Smooth muscle cell (in vitro differentiated cells): Measurements from ENCODE around the gene LGALS1. TPM values are rescaled to one million over a fixed set of nuclear protein-coding genes. Genes with fewer than 3 reads are reported as not detected.
"Not testable (repeated sequence)": the region's sequence is repeated elsewhere in the genome, so short reads cannot be mapped to it uniquely, and the experiment has no call there.

Source experiments
- DNase-seq: peaks from one replicate; lab custom pipeline; 2025; ENCODE audit not compliant: unreplicated experiment; lab: John Stamatoyannopoulos, UW
- H2AFZ ChIP-seq: fragments of 200-600 bp; sonication (generic); 2 replicates; pipeline ENCODE4 v1.6.0; 2016; ENCODE audit warnings: antibody characterized with exemption, low read depth, mild to moderate bottlenecking
- H3F3A ChIP-seq: fragments of 200-600 bp; sonication (generic); 2 replicates; pipeline ENCODE4 v1.6.0; 2017; ENCODE audit warnings: antibody characterized with exemption, low read depth
- H3K27ac ChIP-seq: fragments of 200-600 bp; sonication (generic); 2 replicates; pipeline ENCODE4 v1.5.1; 2016; ENCODE audit warnings: low read depth, mild to moderate bottlenecking
- H3K27me3 ChIP-seq: fragments of 200-600 bp; sonication (generic); 2 replicates; pipeline ENCODE4 v1.6.1; 2016; ENCODE audit warnings: low read depth, mild to moderate bottlenecking
- H3K36me3 ChIP-seq: fragments of 200-600 bp; sonication (generic); 2 replicates; pipeline ENCODE4 v1.5.1; 2016; ENCODE audit warnings: low read depth
- H3K4me1 ChIP-seq: fragments of 200-600 bp; sonication (generic); 2 replicates; pipeline ENCODE4 v1.5.1; 2016; ENCODE audit warnings: low read depth
- H3K4me2 ChIP-seq: fragments of 200-600 bp; sonication (generic); 2 replicates; pipeline ENCODE4 v1.6.0; 2016; ENCODE audit warnings: mild to moderate bottlenecking
- H3K4me3 ChIP-seq: fragments of 200-600 bp; sonication (generic); 2 replicates; pipeline ENCODE4 v1.5.1; 2016; ENCODE audit warnings: mild to moderate bottlenecking
- H3K79me2 ChIP-seq: fragments of 200-600 bp; sonication (generic); 2 replicates; pipeline ENCODE4 v1.6.0; 2016; ENCODE audit warnings: low read depth, mild to moderate bottlenecking
- H3K9ac ChIP-seq: fragments of 200-600 bp; sonication (generic); 2 replicates; pipeline ENCODE4 v1.6.0; 2016; ENCODE audit warnings: low read depth
- H3K9me3 ChIP-seq: fragments of 200-600 bp; sonication (generic); replicated peaks from 2 replicates; pipeline ENCODE4 v1.5.1; 2016; ENCODE audit warnings: low read depth
- H4K20me1 ChIP-seq: fragments of 200-600 bp; sonication (generic); 2 replicates; pipeline ENCODE4 v1.6.0; 2016; ENCODE audit warnings: low read depth
- WGBS: methylation state at CpG from one replicate; pipeline ENCODE4 v1.1.7; 2016; ENCODE audit warnings: low lambda C conversion rate; 5-methylcytosine and 5-hydroxymethylcytosine counted together
- polyA plus RNA-seq: library from polyadenylated mRNA; unstranded; fragments of >200 nt; fragmentation: Nextera tagmentation; extraction: Ambion mirVana; gene quantifications from 2 replicates; pipeline ENCODE4 v1.2.1, GENCODE V29; 2016
- total RNA-seq: library from RNA; depleted of rRNA; stranded (reverse); fragments of >200 nt; gene quantifications from 2 replicates; pipeline ENCODE4 v1.2.3, GENCODE V29; 2014
- TF ChIP-seq, protein P1 (sequence below): fragments of 200-600 bp; sonication (generic); IDR thresholded peaks from 2 replicates; pipeline ENCODE4 v1.5.1; 2017; ENCODE audit warnings: borderline replicate concordance, mild to moderate bottlenecking, antibody characterized with exemption; ENCODE audit not compliant: insufficient read depth, poor library complexity, severe bottlenecking

LGALS1 gene
- total and polyA plus RNA-seq, 2 experiments from 2014 or later: 5,079 to 5,332 TPM

DNA sequence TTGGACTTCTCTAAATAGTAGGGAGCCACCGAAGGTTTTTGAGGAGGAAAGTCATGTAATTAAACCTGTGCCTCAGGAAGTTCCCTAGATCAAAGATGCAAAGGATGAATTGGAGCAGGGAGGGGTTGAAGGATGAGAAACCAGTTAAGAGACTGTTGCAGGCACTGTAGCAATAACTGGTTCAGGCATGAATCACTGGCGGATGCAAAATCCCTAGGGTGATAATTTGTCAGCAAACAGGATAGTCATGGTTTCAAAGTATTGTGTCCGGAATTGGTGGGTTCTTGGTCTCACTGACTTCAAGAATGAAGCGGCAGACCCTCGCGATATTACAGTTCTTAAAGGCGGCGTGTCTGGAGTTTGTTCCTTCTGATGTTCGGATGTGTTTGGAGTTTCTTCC, 41.3 kb downstream of the LGALS1 start:
- no peak overlapping the region for H3K4me3 ChIP-seq
- H3K9ac ChIP-seq: no peak overlapping the region
- H3K27me3 ChIP-seq: no peaks in the 10 kb centered on the region
- H2AFZ ChIP-seq: no peak overlapping the region
- H3K9me3 ChIP-seq: no peaks in the 10 kb centered on the region
- 83% methylated on average over 9 of the region's 9 CpGs for WGBS
- no peaks in the 10 kb centered on the region for H3K4me1 ChIP-seq
- H3K4me2 ChIP-seq: peak overlapping the region; percentile 26
- TF ChIP-seq, protein P1, sequence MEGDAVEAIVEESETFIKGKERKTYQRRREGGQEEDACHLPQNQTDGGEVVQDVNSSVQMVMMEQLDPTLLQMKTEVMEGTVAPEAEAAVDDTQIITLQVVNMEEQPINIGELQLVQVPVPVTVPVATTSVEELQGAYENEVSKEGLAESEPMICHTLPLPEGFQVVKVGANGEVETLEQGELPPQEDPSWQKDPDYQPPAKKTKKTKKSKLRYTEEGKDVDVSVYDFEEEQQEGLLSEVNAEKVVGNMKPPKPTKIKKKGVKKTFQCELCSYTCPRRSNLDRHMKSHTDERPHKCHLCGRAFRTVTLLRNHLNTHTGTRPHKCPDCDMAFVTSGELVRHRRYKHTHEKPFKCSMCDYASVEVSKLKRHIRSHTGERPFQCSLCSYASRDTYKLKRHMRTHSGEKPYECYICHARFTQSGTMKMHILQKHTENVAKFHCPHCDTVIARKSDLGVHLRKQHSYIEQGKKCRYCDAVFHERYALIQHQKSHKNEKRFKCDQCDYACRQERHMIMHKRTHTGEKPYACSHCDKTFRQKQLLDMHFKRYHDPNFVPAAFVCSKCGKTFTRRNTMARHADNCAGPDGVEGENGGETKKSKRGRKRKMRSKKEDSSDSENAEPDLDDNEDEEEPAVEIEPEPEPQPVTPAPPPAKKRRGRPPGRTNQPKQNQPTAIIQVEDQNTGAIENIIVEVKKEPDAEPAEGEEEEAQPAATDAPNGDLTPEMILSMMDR: no peak
- peak overlapping the region; percentile 72 for H3K27ac ChIP-seq
- no peaks in the 10 kb centered on the region for H3K36me3 ChIP-seq
- H3K79me2 ChIP-seq: no peaks in the 10 kb centered on the region
- no peaks in the 10 kb centered on the region for H3F3A ChIP-seq
- DNase-seq: no peak
- peaks cover 10% of the 10 kb centered on the region for H4K20me1 ChIP-seq

DNA sequence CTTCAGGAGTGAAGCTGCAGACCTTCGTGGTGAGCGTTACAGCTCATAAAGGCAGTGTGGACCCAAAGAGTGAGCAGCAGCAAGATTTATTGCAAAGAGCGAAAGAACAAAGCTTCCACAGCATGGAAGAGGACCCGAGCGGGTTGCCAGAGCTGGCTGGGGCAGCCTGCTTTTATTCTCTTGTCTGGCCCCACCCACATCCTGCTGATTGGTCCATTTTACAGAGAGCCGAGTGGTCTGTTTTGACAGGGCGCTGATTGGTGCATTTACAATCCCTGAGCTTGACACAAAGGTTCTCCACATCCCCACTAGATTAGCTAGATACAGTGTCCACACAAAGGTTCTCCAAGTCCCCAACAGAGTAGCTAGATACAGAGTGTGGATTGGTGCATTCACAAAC, 41.8 kb downstream of the LGALS1 start:
- DNase-seq, H3K79me2 ChIP-seq, H3F3A ChIP-seq, H3K4me1 ChIP-seq, H2AFZ ChIP-seq, H3K4me3 ChIP-seq, H3K27me3 ChIP-seq, H3K9me3 ChIP-seq, H3K9ac ChIP-seq, H3K36me3 ChIP-seq: not testable (repeated sequence)
- WGBS: 87% methylated on average over 7 of the region's 7 CpGs
- H3K27ac ChIP-seq: peak overlapping the region; percentile 72
- H4K20me1 ChIP-seq: peaks cover 10% of the 10 kb centered on the region
- H3K4me2 ChIP-seq: peak overlapping the region; percentile 26

DNA sequence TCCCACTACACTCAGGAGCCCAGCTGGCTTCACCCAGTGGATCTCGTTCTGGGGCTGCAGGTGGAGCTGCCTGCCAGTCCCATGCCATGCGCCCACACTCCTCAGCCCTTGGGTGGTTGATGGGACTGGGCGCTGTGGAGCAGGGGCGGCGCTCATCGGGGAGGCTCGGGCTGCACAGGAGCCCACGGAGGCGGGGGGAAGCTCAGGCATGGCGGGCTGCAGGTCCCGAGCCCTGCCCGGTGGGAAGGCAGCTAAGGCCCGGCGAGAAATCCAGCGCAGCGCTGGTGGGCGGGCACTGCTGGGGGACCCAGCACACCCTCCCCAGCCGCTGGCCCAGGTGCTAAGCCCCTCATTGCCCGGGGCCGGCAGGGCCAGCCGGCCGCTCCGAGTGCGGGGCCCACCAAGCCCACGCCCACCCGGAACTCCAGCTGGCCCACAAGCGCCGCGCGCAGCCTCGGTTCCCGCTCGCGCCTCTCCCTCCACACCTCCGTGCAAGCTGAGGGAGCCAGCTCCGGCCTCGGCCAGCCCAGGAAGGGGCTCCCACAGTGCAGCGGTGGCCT, 42.4 kb downstream of the LGALS1 start:
- peaks cover 10% of the 10 kb centered on the region for H4K20me1 ChIP-seq
- not testable (repeated sequence) for H3K9me3 ChIP-seq

DNA sequence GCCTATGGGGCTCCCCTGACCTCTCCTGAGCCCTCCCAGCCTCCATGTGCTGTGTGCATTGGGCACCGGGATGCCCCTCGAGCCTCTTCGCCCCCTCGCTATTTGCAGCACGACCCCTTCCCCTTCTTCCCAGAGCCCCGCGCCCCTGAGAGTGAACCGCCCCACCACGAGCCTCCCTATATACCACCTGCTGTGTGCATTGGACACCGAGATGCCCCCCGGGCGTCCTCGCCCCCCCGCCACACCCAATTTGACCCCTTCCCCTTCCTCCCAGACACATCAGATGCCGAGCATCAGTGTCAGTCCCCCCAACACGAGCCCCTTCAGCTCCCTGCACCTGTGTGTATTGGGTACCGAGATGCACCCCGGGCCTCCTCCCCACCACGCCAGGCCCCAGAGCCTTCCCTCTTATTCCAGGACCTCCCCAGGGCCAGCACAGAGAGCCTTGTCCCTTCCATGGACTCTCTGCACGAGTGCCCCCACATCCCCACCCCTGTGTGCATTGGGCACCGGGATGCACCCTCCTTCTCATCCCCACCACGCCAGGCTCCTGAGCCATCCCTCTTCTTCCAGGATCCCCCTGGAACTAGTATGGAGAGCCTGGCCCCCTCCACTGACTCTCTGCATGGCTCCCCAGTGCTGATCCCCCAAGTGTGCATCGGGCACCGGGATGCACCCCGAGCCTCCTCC, 50.3 kb downstream of the LGALS1 start:
- no peaks in the 10 kb centered on the region for H3K9me3 ChIP-seq
- H3K79me2 ChIP-seq: no peaks in the 10 kb centered on the region
- no peak overlapping the region for H2AFZ ChIP-seq
- peaks cover under 1% of the 10 kb centered on the region for H4K20me1 ChIP-seq
- H3F3A ChIP-seq: no peaks in the 10 kb centered on the region
- H3K4me3 ChIP-seq: no peak overlapping the region
- no peak overlapping the region for H3K4me2 ChIP-seq
- 97% methylated on average over 18 of the region's 25 CpGs for WGBS
- TF ChIP-seq, protein P1: no peak
- DNase-seq: no peak
- H3K4me1 ChIP-seq: no peaks in the 10 kb centered on the region
- H3K27me3 ChIP-seq: no peaks in the 10 kb centered on the region
- H3K36me3 ChIP-seq: no peaks in the 10 kb centered on the region
- H3K27ac ChIP-seq: no peak overlapping the region
- no peak overlapping the region for H3K9ac ChIP-seq

More for the DNA sequence above, 42.4 kb downstream of the LGALS1 start:
- not testable (repeated sequence) for H2AFZ ChIP-seq, DNase-seq, H3K4me3 ChIP-seq, H3F3A ChIP-seq, H3K27me3 ChIP-seq, H3K4me2 ChIP-seq, H3K9ac ChIP-seq, H3K27ac ChIP-seq, H3K4me1 ChIP-seq, H3K79me2 ChIP-seq, H3K36me3 ChIP-seq
- 94% methylated on average over 16 of the region's 38 CpGs for WGBS
